ENCODE data around the gene STX18. TPM values are rescaled to one million over a fixed set of nuclear protein-coding genes. Genes with fewer than 3 reads are reported as not detected.
A peak's percentile ranks its signal among the peaks of the same experiment; 100 is the strongest.

STX18 gene
- total and polyA plus RNA-seq, 2 donors (not counting 1 experiment from before 2014, with no cell fraction given) = 27.4 to 28.2 TPM

DNA sequence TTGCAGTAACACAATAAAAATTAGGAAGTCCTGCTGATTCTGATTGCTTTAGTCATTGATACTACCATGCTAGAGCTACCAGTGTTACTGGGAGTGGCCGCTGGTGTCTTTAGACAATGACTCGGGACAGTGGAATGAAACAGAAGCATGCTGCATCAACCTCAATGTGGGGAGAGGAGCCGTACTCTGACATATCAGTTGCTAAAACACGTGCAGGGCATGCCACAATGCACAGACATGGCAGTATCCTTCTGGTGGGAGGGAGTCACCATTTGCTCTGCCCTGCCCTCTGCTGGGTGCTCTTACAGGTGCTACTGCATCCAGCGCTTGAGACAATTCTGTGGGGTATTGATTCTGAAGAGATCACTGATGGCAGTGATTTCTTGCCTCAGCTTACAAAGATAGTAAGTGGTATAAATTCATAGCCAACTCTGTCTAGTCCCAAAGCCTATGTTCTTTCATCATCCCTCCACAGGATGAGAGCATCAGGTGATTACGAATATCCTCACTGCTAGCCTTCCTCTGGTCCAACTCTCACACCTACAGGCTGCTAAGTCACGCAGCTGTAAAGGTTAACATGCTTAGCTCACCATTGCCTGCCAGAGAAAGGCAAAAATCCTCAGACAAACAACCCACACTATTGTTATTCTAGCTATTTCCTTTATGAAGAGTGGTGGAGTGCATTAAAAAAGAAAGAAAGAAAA lies 111.2 kb downstream of the STX18 start:
- Histone ChIP-seq H4K20me1 (ENCODE audit: control insufficient read depth, extremely low read depth, insufficient read depth, low read length) (no peaks in the 10 kb centered on the region), H3K36me3 (ENCODE audit: control insufficient read depth, insufficient read depth, low read length) (peaks cover 2% of the 10 kb centered on the region), H2AFZ (ENCODE audit: low read length) (no peak overlapping the region), H3K4me2 (ENCODE audit: extremely low read depth, insufficient read depth, low read length) (no peak overlapping the region), H3K9ac (ENCODE audit: insufficient read depth, low read length) (no peak overlapping the region), H3K27me3 (ENCODE audit: control insufficient read depth, insufficient read depth, low read length) (no peaks in the 10 kb centered on the region), H3K4me1 (ENCODE audit: control insufficient read depth, extremely low read depth, insufficient read depth, low read length) (no peaks in the 10 kb centered on the region), H3K27ac (ENCODE audit: insufficient read depth, low read length) (no peak overlapping the region), H3K9me3 (ENCODE audit: control insufficient read depth, insufficient read depth, low read depth, low read length) (no peaks in the 10 kb centered on the region), H3K79me2 (ENCODE audit: control insufficient read depth, insufficient read depth, low read length) (no peaks in the 10 kb centered on the region), H3K4me3 (replicated peaks in 1 of 4; ENCODE audit: control extremely low read depth in 1 of 4, insufficient read depth in 1 of 4, low read depth in 3 of 4, low read length in 4 of 4) (no peak overlapping the region)
- DNase-seq (ENCODE audit: low read depth in 2 of 2) = peak; percentile 65 to 82
- TF ChIP-seq, protein P1, sequence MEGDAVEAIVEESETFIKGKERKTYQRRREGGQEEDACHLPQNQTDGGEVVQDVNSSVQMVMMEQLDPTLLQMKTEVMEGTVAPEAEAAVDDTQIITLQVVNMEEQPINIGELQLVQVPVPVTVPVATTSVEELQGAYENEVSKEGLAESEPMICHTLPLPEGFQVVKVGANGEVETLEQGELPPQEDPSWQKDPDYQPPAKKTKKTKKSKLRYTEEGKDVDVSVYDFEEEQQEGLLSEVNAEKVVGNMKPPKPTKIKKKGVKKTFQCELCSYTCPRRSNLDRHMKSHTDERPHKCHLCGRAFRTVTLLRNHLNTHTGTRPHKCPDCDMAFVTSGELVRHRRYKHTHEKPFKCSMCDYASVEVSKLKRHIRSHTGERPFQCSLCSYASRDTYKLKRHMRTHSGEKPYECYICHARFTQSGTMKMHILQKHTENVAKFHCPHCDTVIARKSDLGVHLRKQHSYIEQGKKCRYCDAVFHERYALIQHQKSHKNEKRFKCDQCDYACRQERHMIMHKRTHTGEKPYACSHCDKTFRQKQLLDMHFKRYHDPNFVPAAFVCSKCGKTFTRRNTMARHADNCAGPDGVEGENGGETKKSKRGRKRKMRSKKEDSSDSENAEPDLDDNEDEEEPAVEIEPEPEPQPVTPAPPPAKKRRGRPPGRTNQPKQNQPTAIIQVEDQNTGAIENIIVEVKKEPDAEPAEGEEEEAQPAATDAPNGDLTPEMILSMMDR (conservative IDR thresholded peaks at IDR 0.05 in 1 of 2, IDR thresholded peaks at IDR 0.05 in 1 of 2; ENCODE audit: low read depth in 1 of 2, low read length in 2 of 2) = peak; percentile 59 to 76
- no peak for TF ChIP-seq EZH2 (IDR thresholded peaks at IDR 0.05; ENCODE audit: low read length, missing control alignments)

DNA sequence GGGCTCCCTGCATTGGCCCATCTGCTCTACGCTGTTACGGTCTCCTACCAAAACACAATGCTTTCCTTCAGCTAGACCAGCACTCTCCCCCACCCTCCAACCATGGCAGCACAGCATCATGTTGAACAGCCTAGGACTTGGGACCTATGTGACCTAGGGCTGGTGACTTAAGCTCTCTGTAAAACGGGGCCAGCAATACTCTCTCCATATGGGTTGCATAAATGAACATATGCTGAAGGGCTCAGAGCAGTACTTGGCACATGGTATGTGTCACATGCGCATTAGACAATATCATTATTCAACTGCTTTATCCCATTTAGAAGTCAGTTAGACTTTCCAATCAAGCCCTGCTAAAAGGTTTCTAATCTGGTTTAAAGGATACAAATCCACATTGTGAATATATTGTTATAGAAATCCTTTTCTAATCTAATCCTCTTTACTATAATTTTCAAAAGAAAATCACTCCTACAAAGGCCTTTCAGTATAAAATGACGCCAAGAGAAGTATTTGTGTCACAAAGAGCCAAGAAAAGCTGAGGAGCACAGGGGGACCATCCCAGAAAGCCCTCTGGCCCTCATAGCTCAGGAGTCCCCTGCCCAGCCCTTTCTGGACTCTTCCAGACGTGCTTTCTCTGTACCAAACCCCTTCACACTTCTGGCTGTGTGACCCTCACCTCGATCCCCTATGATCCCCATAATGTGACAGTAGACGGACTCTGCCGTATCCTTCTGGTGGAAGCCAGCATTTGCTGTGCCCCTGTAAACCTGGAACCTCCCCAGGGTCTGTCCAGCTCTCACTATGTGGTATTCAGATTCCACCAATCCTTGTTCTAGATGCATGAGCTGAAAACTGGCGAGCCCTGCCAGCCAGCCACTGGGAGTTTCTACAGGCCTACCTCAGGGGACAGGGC lies 112.6 kb downstream of the STX18 start:
- Histone ChIP-seq H3K4me3 (replicated peaks in 1 of 4; ENCODE audit: control extremely low read depth in 1 of 4, insufficient read depth in 1 of 4, low read depth in 3 of 4, low read length in 4 of 4) (no peak overlapping the region), H3K36me3 (ENCODE audit: control insufficient read depth, insufficient read depth, low read length) (peaks cover 4% of the 10 kb centered on the region), H3K79me2 (ENCODE audit: control insufficient read depth, insufficient read depth, low read length) (no peaks in the 10 kb centered on the region), H3K4me1 (ENCODE audit: control insufficient read depth, extremely low read depth, insufficient read depth, low read length) (no peaks in the 10 kb centered on the region), H3K4me2 (ENCODE audit: extremely low read depth, insufficient read depth, low read length) (no peak overlapping the region), H2AFZ (ENCODE audit: low read length) (no peak overlapping the region), H3K27ac (ENCODE audit: insufficient read depth, low read length) (no peak overlapping the region), H3K9ac (ENCODE audit: insufficient read depth, low read length) (no peak overlapping the region), H4K20me1 (ENCODE audit: control insufficient read depth, extremely low read depth, insufficient read depth, low read length) (no peaks in the 10 kb centered on the region), H3K27me3 (ENCODE audit: control insufficient read depth, insufficient read depth, low read length) (no peaks in the 10 kb centered on the region), H3K9me3 (ENCODE audit: control insufficient read depth, insufficient read depth, low read depth, low read length) (no peaks in the 10 kb centered on the region)
- no peak for DNase-seq (ENCODE audit: low read depth in 2 of 2)
- TF ChIP-seq, protein P1 (conservative IDR thresholded peaks at IDR 0.05 in 1 of 2, IDR thresholded peaks at IDR 0.05 in 1 of 2; ENCODE audit: low read depth in 1 of 2, low read length in 2 of 2) = no peak
- no peak for TF ChIP-seq EZH2 (IDR thresholded peaks at IDR 0.05; ENCODE audit: low read length, missing control alignments)

DNA sequence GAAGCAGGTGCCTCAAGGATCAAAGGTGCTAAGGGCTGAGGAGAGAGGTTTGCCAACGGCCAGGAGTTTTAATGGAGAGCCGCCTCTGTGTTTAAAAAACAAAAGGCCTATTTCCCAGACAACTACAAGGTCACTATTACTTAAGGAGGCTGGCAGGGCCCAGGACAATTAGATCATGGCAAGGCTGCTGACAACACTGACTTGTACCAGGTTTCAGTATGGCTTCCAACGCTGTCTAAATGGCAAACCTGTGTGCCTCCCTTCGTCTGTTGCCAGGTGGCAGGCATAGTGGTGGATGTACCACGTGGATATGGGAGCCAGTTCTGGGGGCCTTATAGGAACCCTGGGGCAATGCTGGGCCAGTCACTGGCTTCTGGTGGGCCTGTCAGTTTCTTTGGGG lies 114.0 kb downstream of the STX18 start:
- no peaks in the 10 kb centered on the region for H3K79me2 ChIP-seq (ENCODE audit: control insufficient read depth, insufficient read depth, low read length)
- TF ChIP-seq EZH2 (IDR thresholded peaks at IDR 0.05; ENCODE audit: low read length, missing control alignments) = no peak
- TF ChIP-seq, protein P1 (conservative IDR thresholded peaks at IDR 0.05 in 1 of 2, IDR thresholded peaks at IDR 0.05 in 1 of 2; ENCODE audit: low read depth in 1 of 2, low read length in 2 of 2) = no peak
- H3K9ac ChIP-seq (ENCODE audit: insufficient read depth, low read length) = no peak overlapping the region
- peaks cover 7% of the 10 kb centered on the region for H3K36me3 ChIP-seq (ENCODE audit: control insufficient read depth, insufficient read depth, low read length)
- no peak overlapping the region for H3K27ac ChIP-seq (ENCODE audit: insufficient read depth, low read length)
- no peaks in the 10 kb centered on the region for H4K20me1 ChIP-seq (ENCODE audit: control insufficient read depth, extremely low read depth, insufficient read depth, low read length)
- H3K4me1 ChIP-seq (ENCODE audit: control insufficient read depth, extremely low read depth, insufficient read depth, low read length) = no peaks in the 10 kb centered on the region
- H3K4me3 ChIP-seq (replicated peaks in 1 of 4; ENCODE audit: control extremely low read depth in 1 of 4, insufficient read depth in 1 of 4, low read depth in 3 of 4, low read length in 4 of 4) = no peak overlapping the region
- peak in 1 of 2 donors; percentile 3 for DNase-seq (ENCODE audit: low read depth in 2 of 2)
- H3K4me2 ChIP-seq (ENCODE audit: extremely low read depth, insufficient read depth, low read length) = no peak overlapping the region
- H3K9me3 ChIP-seq (ENCODE audit: control insufficient read depth, insufficient read depth, low read depth, low read length) = no peaks in the 10 kb centered on the region
- H2AFZ ChIP-seq (ENCODE audit: low read length) = no peak overlapping the region
- no peaks in the 10 kb centered on the region for H3K27me3 ChIP-seq (ENCODE audit: control insufficient read depth, insufficient read depth, low read length)
